Hepatocyte (in vitro differentiated cells): ENCODE results near the gene SLC27A2.

ENCODE experiments used
- CTCF ChIP-seq: fragments of 200-600 bp; sonication (generic); IDR thresholded peaks from 2 replicates; pipeline ENCODE4 v1.5.1; 2016; ENCODE audit warnings: antibody characterized with exemption, mild to moderate bottlenecking; ENCODE audit not compliant: poor library complexity
- EZH2phosphoT487 ChIP-seq: fragments of 200-600 bp; sonication (generic); IDR thresholded peaks from one replicate; pipeline ENCODE4 v1.6.1; 2018; ENCODE audit warnings: antibody characterized with exemption, mild to moderate bottlenecking, low read depth, moderate library complexity; ENCODE audit not compliant: unreplicated experiment, severe bottlenecking

GRCh38 chr15:50262533-50262932, 80.5 kb downstream of the SLC27A2 start:
- TF ChIP-seq EZH2phosphoT487: no peak
- no peak for TF ChIP-seq CTCF
